ENCODE results near the gene APC2.

GRCh38 chr19:1421958-1422305 lies 28.0 kb upstream of the APC2 start:
- TF ChIP-seq CTCF (conservative IDR thresholded peaks at IDR 0.05; ENCODE audit: low read length) (no peak), EZH2phosphoT487 (IDR thresholded peaks at IDR 0.05; ENCODE audit: borderline replicate concordance, low read depth, low read length) (no peak)
